BE2C (cell line): Measurements from ENCODE around the gene ARHGDIA.

Source experiments
- DNase-seq: peaks from one replicate; pipeline ENCODE4 v3.0.0-alpha.2; 2020
- H3K27me3 ChIP-seq: fragments of 250-450 bp; sonication (Bioruptor Pico); 2 replicates; pipeline ENCODE4 v1.5.1; 2020; ENCODE audit warnings: mild to moderate bottlenecking
- H3K36me3 ChIP-seq: fragments of 250-450 bp; sonication (Bioruptor Pico); 2 replicates; pipeline ENCODE4 v1.5.1; 2020; ENCODE audit warnings: mild to moderate bottlenecking
- H3K4me1 ChIP-seq: fragments of 250-450 bp; sonication (Bioruptor Pico); 2 replicates; pipeline ENCODE4 v1.5.1; 2020
- H3K4me3 ChIP-seq: 2 replicates; pipeline ENCODE4 v1.5.1; 2011; ENCODE audit warnings: low read depth, low read length
- H3K9me3 ChIP-seq: fragments of 250-450 bp; sonication (Bioruptor Pico); 2 replicates; pipeline ENCODE4 v1.5.1; 2020
- CTCF ChIP-seq: IDR thresholded peaks from 2 replicates; pipeline ENCODE4 v1.5.1; 2012; ENCODE audit warnings: mild to moderate bottlenecking, low read depth, low read length

The ARHGDIA gene

GRCh38 chr17:81867170-81867990 lies 3.8 kb downstream of the ARHGDIA start:
- Histone ChIP-seq H3K9me3 (no peaks in the 10 kb centered on the region), H3K27me3 (no peaks in the 10 kb centered on the region), H3K36me3 (peaks cover 36% of the 10 kb centered on the region), H3K4me3 (no peak overlapping the region), H3K4me1 (peaks cover 26% of the 10 kb centered on the region)
- TF ChIP-seq CTCF, result no peak
- peak; percentile 66 for DNase-seq

GRCh38 chr17:81866440-81867169 lies 4.5 kb downstream of the ARHGDIA start:
- Histone ChIP-seq H3K9me3 (no peaks in the 10 kb centered on the region), H3K4me3 (no peak overlapping the region), H3K27me3 (no peaks in the 10 kb centered on the region), H3K4me1 (peaks cover 26% of the 10 kb centered on the region), H3K36me3 (peaks cover 37% of the 10 kb centered on the region)
- no peak for TF ChIP-seq CTCF
- DNase-seq, result no peak

DNA sequence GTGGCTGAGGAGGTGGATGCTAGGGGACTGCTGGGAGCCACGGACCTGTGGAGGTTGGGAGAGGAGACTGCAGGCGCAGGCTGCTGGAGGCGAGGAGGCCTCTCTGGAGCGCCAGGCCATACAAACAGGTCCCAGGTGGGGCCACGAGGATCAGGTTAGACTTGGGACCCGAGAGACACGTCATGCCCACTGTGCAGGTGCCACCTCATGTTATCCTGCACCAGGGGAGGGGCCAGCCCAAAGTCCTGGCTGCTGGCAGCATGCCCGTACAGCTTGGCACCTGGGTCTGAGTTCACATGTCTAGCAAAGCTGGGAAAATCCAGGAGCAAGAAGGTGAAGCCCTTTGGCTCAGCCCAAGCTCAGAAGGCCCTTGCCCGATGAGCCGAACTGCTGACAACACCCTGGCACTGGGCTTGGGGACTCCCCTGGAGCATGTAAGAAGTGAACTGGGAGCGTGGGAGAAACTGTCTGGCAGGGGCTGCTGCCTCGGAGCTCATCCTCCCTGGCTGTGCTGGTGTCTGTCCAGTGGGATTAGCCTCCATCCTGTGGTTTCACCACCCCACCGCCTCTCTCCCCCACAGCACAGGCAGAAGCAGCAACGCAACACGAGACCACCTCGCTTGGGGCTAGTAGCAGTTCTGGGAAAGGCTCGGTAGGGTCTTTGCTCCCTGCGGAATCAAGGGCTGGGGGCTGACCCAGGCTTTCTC lies 5.3 kb downstream of the ARHGDIA start:
- H3K4me3 ChIP-seq, result no peak overlapping the region
- no peaks in the 10 kb centered on the region for H3K9me3 ChIP-seq
- no peak for TF ChIP-seq CTCF
- H3K27me3 ChIP-seq, result no peaks in the 10 kb centered on the region
- peaks cover 26% of the 10 kb centered on the region for H3K4me1 ChIP-seq
- peaks cover 38% of the 10 kb centered on the region for H3K36me3 ChIP-seq
- DNase-seq, result no peak

DNA sequence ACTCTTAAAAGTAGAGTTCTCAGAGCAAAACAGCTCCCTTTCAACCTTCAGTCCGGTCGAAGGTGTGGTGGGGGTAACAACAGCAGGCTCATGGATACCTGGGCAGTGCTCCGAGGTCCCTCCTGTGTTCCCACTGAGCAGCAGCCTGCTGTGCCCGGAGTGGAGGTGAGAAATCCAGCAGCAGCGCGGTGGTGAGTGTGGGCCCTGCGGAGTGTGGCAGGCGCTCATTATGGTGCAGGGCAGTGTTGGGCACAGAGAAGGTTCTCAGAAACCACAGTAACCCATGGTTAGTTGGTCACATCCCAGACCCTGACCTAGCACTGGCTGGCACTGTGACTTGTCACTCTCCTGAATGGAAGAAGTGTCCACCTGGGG lies 5.8 kb downstream of the ARHGDIA start:
- Histone ChIP-seq H3K4me3 (no peak overlapping the region), H3K4me1 (peaks cover 26% of the 10 kb centered on the region), H3K27me3 (no peaks in the 10 kb centered on the region), H3K36me3 (peaks cover 38% of the 10 kb centered on the region), H3K9me3 (no peaks in the 10 kb centered on the region)
- DNase-seq, result no peak
- TF ChIP-seq CTCF, result no peak

- Histone ChIP-seq H3K4me3 (no peak overlapping the region), H3K36me3 (peaks cover 28% of the 10 kb centered on the region), H3K9me3 (no peaks in the 10 kb centered on the region), H3K4me1 (peaks cover 26% of the 10 kb centered on the region), H3K27me3 (no peaks in the 10 kb centered on the region)
- DNase-seq, result no peak
- TF ChIP-seq CTCF, result no peak
Observed at GRCh38 chr17:81863833-81864768, 7.0 kb downstream of the ARHGDIA start.
